SK-N-DZ (cell line): ENCODE data around the gene SMOC2.

Experiments
- DNase-seq: peaks from one replicate; pipeline ENCODE4 v3.0.0-alpha.2; 2015; ENCODE audit warnings: low spot score

SMOC2 gene

GRCh38 chr6:168480481-168480880, 39.5 kb downstream of the SMOC2 start:
- DNase-seq: no peak

GRCh38 chr6:168485818-168486217, 44.8 kb downstream of the SMOC2 start:
- no peak for DNase-seq

GRCh38 chr6:168490757-168491156, 49.8 kb downstream of the SMOC2 start:
- no peak for DNase-seq

GRCh38 chr6:168493976-168494375, 53.0 kb downstream of the SMOC2 start:
- no peak for DNase-seq

GRCh38 chr6:168494726-168495125, 53.7 kb downstream of the SMOC2 start:
- no peak for DNase-seq

- no peak for DNase-seq
Observed at GRCh38 chr6:168495133-168495532, 54.1 kb downstream of the SMOC2 start.

- DNase-seq: no peak
Observed at GRCh38 chr6:168495636-168496035, 54.7 kb downstream of the SMOC2 start.

GRCh38 chr6:168496139-168496996, 55.4 kb downstream of the SMOC2 start:
- no peak for DNase-seq

GRCh38 chr6:168496997-168497331, 56.0 kb downstream of the SMOC2 start:
- DNase-seq: no peak

- DNase-seq: no peak
Observed at GRCh38 chr6:168497381-168497780, 56.4 kb downstream of the SMOC2 start.

GRCh38 chr6:168498161-168498843, 57.3 kb downstream of the SMOC2 start:
- no peak for DNase-seq

GRCh38 chr6:168499045-168499650, 58.2 kb downstream of the SMOC2 start:
- DNase-seq: no peak

- DNase-seq: no peak
Observed at GRCh38 chr6:168500519-168500918, 59.5 kb downstream of the SMOC2 start.

GRCh38 chr6:168501561-168501960, 60.6 kb downstream of the SMOC2 start:
- DNase-seq: no peak

GRCh38 chr6:168504366-168504765, 63.4 kb downstream of the SMOC2 start:
- no peak for DNase-seq

- DNase-seq: no peak
Observed at GRCh38 chr6:168506460-168506859, 65.5 kb downstream of the SMOC2 start.

GRCh38 chr6:168507297-168507696, 66.3 kb downstream of the SMOC2 start:
- no peak for DNase-seq

GRCh38 chr6:168507730-168508129, 66.7 kb downstream of the SMOC2 start:
- no peak for DNase-seq

GRCh38 chr6:168508903-168509302, 67.9 kb downstream of the SMOC2 start:
- no peak for DNase-seq

- DNase-seq: no peak
Observed at GRCh38 chr6:168513766-168514165, 72.8 kb downstream of the SMOC2 start.

- DNase-seq: no peak
Observed at GRCh38 chr6:168514216-168514615, 73.2 kb downstream of the SMOC2 start.

GRCh38 chr6:168515376-168515775, 74.4 kb downstream of the SMOC2 start:
- no peak for DNase-seq
